GM12878 (cell line): ENCODE results near the gene ABCA7. TPM values are rescaled to one million over a fixed set of nuclear protein-coding genes. Genes with fewer than 3 reads are reported as not detected.

Source experiments
- ATAC-seq: fragments of 200-7000 bp; cut with Tn5 transposase; 3 replicates; pipeline ENCODE4 v1.9.1; 2020; ENCODE audit warnings: mild to moderate bottlenecking, moderate library complexity
- BruUV-seq: library from RNA; stranded (reverse); fragments of 400-500 nt; replicated peaks from 2 replicates; lab custom pipeline; 2021; lab: Mats Ljungman, UMichigan
- CTCF ChIA-PET: fragments of 300-600 bp; sonication (Branson Sonifier 250); formaldehyde crosslinking; extraction: SDS; loops from one replicate; lab custom pipeline; 2021; ENCODE audit warnings: inconsistent platforms; lab: Yijun Ruan, JAX
- POLR2A ChIA-PET: fragments of 350-600 bp; formaldehyde crosslinking; extraction: SDS; loops from one replicate; lab custom pipeline; 2021; ENCODE audit warnings: inconsistent platforms; lab: Charles Lee
- RAD21 ChIA-PET: fragments of 300-600 bp; sonication (Branson Sonifier 250); formaldehyde crosslinking; loops from one replicate; lab custom pipeline; 2023; ENCODE audit warnings: antibody characterized with exemption; ENCODE audit not compliant: unreplicated experiment; lab: Charles Lee
- SMC1A ChIA-PET: fragments of 300-600 bp; sonication (Branson Sonifier 250); formaldehyde crosslinking; loops from one replicate; lab custom pipeline; 2023; ENCODE audit not compliant: unreplicated experiment, uncharacterized antibody; lab: Charles Lee
- DNase-seq: peaks from one replicate; pipeline ENCODE4 v3.0.0-alpha.2; 2011; ENCODE audit warnings: low read depth, low spot score
- FAIRE-seq: peaks from 3 replicates; lab custom pipeline; 2011; peaks lifted over from hg19 to GRCh38; lab: Jason Lieb, UNC
- H2AFZ ChIP-seq: 2 replicates; pipeline ENCODE4 v1.6.0; 2011; ENCODE audit warnings: low read depth, low read length, control low read depth; ENCODE audit not compliant: control insufficient read depth
- H3K27ac ChIP-seq: 2 replicates; pipeline ENCODE4 v1.5.1; 2011; ENCODE audit warnings: control low read depth; ENCODE audit not compliant: control insufficient read depth, insufficient read depth
- H3K27me3 ChIP-seq, 2 experiments: replicated peaks in 1 of 2; 2 replicates each; pipeline versions ENCODE4 v1.6.0 to v1.6.1; 2011; ENCODE audit warnings: low read length in 1 of 2; ENCODE audit not compliant: control insufficient read depth in 2 of 2, insufficient read depth in 2 of 2
- H3K36me3 ChIP-seq, 2 experiments: 2 replicates each; pipeline ENCODE4 v1.5.1; 2011; ENCODE audit warnings: low read length in 1 of 2; ENCODE audit not compliant: control insufficient read depth in 2 of 2, insufficient read depth in 2 of 2
- H3K4me1 ChIP-seq: 2 replicates; pipeline ENCODE4 v1.6.1; 2011; ENCODE audit warnings: mild to moderate bottlenecking, low read length, moderate library complexity, mixed read lengths; ENCODE audit not compliant: control insufficient read depth, insufficient read depth
- H3K4me2 ChIP-seq: 2 replicates; pipeline ENCODE4 v1.6.0; 2011; ENCODE audit warnings: control low read depth; ENCODE audit not compliant: control insufficient read depth, insufficient read depth
- H3K4me3 ChIP-seq: fragments of 200-600 bp; sonication (generic); 2 replicates; pipeline ENCODE4 v1.5.1; 2016
- H3K79me2 ChIP-seq: 2 replicates; pipeline ENCODE4 v1.6.0; 2011; ENCODE audit warnings: low read length; ENCODE audit not compliant: control insufficient read depth, insufficient read depth
- H3K9ac ChIP-seq: 2 replicates; pipeline ENCODE4 v1.8.0; 2011; ENCODE audit warnings: low read length, control low read depth, mixed read lengths; ENCODE audit not compliant: control insufficient read depth, insufficient read depth
- H3K9me3 ChIP-seq: replicated peaks from 3 replicates; pipeline ENCODE4 v1.5.1; 2011; ENCODE audit warnings: mild to moderate bottlenecking, low read length; ENCODE audit not compliant: control insufficient read depth, insufficient read depth
- H4K20me1 ChIP-seq: 2 replicates; pipeline ENCODE4 v1.6.0; 2011; ENCODE audit not compliant: control insufficient read depth, insufficient read depth
- FOXK2 ChIP-seq: fragments of 450-650 bp; IDR thresholded peaks from 2 replicates; pipeline ENCODE4 v1.6.1; 2017; ENCODE audit warnings: mild to moderate bottlenecking, moderate library complexity
- KAT2A ChIP-seq: conservative IDR thresholded peaks from 2 replicates; pipeline ENCODE4 v1.6.1; 2011; ENCODE audit warnings: low read depth, low read length; ENCODE audit not compliant: control insufficient read depth
- NFXL1 ChIP-seq: fragments of 450-650 bp; IDR thresholded peaks from 2 replicates; pipeline ENCODE4 v1.6.1; 2017; ENCODE audit warnings: antibody characterized with exemption, mild to moderate bottlenecking, borderline replicate concordance
- NFYB ChIP-seq: IDR thresholded peaks from 2 replicates; pipeline ENCODE4 v1.6.1; 2011; ENCODE audit warnings: low read depth, mild to moderate bottlenecking, low read length, improper control_type of control experiment, moderate library complexity; ENCODE audit not compliant: insufficient read depth
- SREBF2 ChIP-seq: IDR thresholded peaks from 2 replicates; pipeline ENCODE4 v1.6.1; 2012; ENCODE audit warnings: mild to moderate bottlenecking, low read length
- ZBED1 ChIP-seq: IDR thresholded peaks from 2 replicates; pipeline ENCODE4 v1.6.1; 2016; ENCODE audit warnings: borderline replicate concordance
- ZNF384 ChIP-seq: IDR thresholded peaks from 2 replicates; pipeline ENCODE4 v1.6.1; 2012; ENCODE audit warnings: low read depth, mild to moderate bottlenecking, low read length, improper control_type of control experiment, borderline replicate concordance
- WGBS: methylation state at CpG from one replicate; pipeline ENCODE4 v1.1.6; 2016; ENCODE audit warnings: low lambda C conversion rate; ENCODE audit not compliant: insufficient replicate concordance, insufficient coverage; ENCODE audit errors: missing lambda C conversion rate; 5-methylcytosine and 5-hydroxymethylcytosine counted together
- in situ Hi-C: fragments of 300-500 bp; cut with MboI; formaldehyde crosslinking; loops from 9 replicates; pipeline ENCODE4 v1.14.3; 2018; ENCODE audit warnings: mixed read lengths
- intact Hi-C: fragments of 100-400 bp; cut with micrococcal nuclease; formaldehyde crosslinking; loops from one replicate; pipeline ENCODE4 v1.14.2; 2022; ENCODE audit not compliant: unreplicated experiment
- polyA plus RNA-seq, 11 experiments: library from polyadenylated mRNA; depleted of rRNA in 4 of 11; unstranded in 6 of 11; stranded (reverse) in 5 of 11; fragments of >200 nt; fragmentation: Nextera tagmentation in 4 of 11; fragmentation: Illumina TruSeq in 1 of 11; extraction: Ambion mirVana in 4 of 11; extraction: Trizol in 1 of 11; gene quantifications; 1 replicate in 1 of 11; 2 replicates in 10 of 11; pipeline versions ENCODE4 v1.2.1 to v1.2.3, GENCODE V29; 2011 to 2016; ENCODE audit warnings: inconsistent platforms in 2 of 11, missing spikeins in 2 of 11, low read depth in 1 of 11
- total RNA-seq, 4 experiments: library from RNA; depleted of rRNA in 3 of 4; stranded (reverse); fragments of >200 nt in 3 of 4; fragmentation: Illumina TruSeq in 1 of 4; extraction: Trizol in 1 of 4; gene quantifications; 2 replicates each; pipeline versions ENCODE4 v1.2.1 to v1.2.3, GENCODE V29; 2013 to 2021
- TF ChIP-seq, protein P1 (sequence below): fragments of 450-650 bp; IDR thresholded peaks from 2 replicates; pipeline ENCODE4 v1.6.1; 2018; ENCODE audit warnings: borderline replicate concordance, mild to moderate bottlenecking; ENCODE audit not compliant: partially characterized antibody
- TF ChIP-seq, protein P2 (sequence below): fragments of 450-650 bp; IDR thresholded peaks from 2 replicates; pipeline ENCODE4 v1.6.1; 2017; ENCODE audit warnings: low read depth, mild to moderate bottlenecking, moderate library complexity
- TF ChIP-seq, protein P3 (sequence below): fragments of 450-650 bp; IDR thresholded peaks from 2 replicates; pipeline ENCODE4 v1.6.1; 2017; ENCODE audit warnings: mild to moderate bottlenecking, moderate library complexity
- TF ChIP-seq, protein P4 (sequence below): fragments of 450-650 bp; IDR thresholded peaks from 2 replicates; pipeline ENCODE4 v1.6.1; 2018; ENCODE audit warnings: mild to moderate bottlenecking, low read depth, moderate library complexity; ENCODE audit not compliant: partially characterized antibody

The ABCA7 gene
- total and polyA plus RNA-seq, 10 of the 15 experiments (the other 5 are each of a cell fraction or from before 2014, with no cell fraction given): 1.0 to 49.5 (median 14.8) TPM

DNA sequence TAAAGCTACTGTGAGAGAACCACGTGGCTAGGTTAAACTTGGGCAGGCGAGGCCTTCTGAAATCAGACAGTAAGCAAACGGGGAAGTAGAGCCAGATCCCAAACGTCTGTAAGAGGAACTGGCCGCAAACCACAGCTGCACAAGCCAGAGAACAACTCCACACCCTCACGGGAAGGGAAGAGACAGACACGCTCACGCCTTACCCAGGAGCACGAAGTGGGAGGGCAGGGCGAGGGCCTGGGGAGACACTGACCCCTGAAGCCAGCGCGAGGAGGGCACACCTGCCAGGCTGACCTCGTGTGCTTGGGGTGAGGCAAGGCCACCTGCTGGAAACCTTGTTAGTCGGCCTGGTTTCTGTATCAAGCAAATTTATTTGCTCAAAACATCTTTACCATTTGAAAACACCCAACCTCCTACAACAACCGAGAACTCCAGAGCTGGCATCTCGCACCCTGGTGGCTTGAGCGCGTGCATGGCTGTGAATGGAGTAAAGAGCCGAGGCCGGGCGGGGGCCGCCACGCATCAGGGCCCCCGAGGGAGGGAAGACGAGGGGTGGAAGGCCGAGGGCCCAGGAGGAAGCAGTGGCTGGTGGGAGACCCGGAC lies 48.0 kb downstream of the ABCA7 start:
- peak; percentile 66 for ATAC-seq
- Histone ChIP-seq H3K27ac (peak overlapping the region; percentile 83), H3K4me1 (peaks cover 29% of the 10 kb centered on the region), H3K4me3 (no peak overlapping the region), H3K79me2 (peaks cover 1% of the 10 kb centered on the region), H2AFZ (no peak overlapping the region), H3K36me3 (peaks cover 15 to 52% of the 10 kb centered on the region in 2 experiments), H3K4me2 (peak overlapping the region; percentile 50; the same call in 1 of the 2 replicates), H3K9ac (peak overlapping the region; percentile 48), H3K9me3 (no peaks in the 10 kb centered on the region), H3K27me3 (no peaks in the 10 kb centered on the region), H4K20me1 (no peaks in the 10 kb centered on the region)
- peak; percentile 74 for FAIRE-seq
- DNase-seq: no peak
- in situ Hi-C loops: no loop called here
- POLR2A ChIA-PET: interaction anchor here (0.5 to 4.9 kb wide), 3 partner anchors 8 to 61 kb away, joined by 3 to 23 read pairs (median 7); partner anchors contain the start of gene CNN2
- SMC1A ChIA-PET: interaction anchor here (1.0 to 3.0 kb wide), 4 partner anchors 9 to 21 kb away, joined by 3 to 14 read pairs (median 7); partner anchors contain the start of gene ARHGAP45
- RAD21 ChIA-PET: interaction anchor here (0.6 to 1.7 kb wide), 5 partner anchors 10 to 170 kb away, joined by 3 to 8 read pairs (median 4); partner anchors contain the start of gene ARHGAP45
- WGBS: 7% methylated on average over 27 of the region's 27 CpGs
- CTCF ChIA-PET: interaction anchor here (0.7 to 1.2 kb wide), 4 partner anchors 10 to 30 kb away, joined by 3 to 5 read pairs (median 4); no protein-coding TSS in a partner anchor
- intact Hi-C loops: no loop called here
- BruUV-seq: TSS peak; percentile 48
- no peak for TF ChIP-seq KAT2A
- TF ChIP-seq, protein P1, sequence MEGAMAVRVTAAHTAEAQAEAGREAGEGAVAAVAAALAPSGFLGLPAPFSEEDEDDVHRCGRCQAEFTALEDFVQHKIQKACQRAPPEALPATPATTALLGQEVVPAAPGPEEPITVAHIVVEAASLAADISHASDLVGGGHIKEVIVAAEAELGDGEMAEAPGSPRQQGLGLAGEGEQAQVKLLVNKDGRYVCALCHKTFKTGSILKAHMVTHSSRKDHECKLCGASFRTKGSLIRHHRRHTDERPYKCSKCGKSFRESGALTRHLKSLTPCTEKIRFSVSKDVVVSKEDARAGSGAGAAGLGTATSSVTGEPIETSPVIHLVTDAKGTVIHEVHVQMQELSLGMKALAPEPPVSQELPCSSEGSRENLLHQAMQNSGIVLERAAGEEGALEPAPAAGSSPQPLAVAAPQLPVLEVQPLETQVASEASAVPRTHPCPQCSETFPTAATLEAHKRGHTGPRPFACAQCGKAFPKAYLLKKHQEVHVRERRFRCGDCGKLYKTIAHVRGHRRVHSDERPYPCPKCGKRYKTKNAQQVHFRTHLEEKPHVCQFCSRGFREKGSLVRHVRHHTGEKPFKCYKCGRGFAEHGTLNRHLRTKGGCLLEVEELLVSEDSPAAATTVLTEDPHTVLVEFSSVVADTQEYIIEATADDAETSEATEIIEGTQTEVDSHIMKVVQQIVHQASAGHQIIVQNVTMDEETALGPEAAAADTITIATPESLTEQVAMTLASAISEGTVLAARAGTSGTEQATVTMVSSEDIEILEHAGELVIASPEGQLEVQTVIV: no peak
- no peak for TF ChIP-seq NFXL1
- TF ChIP-seq, protein P2, sequence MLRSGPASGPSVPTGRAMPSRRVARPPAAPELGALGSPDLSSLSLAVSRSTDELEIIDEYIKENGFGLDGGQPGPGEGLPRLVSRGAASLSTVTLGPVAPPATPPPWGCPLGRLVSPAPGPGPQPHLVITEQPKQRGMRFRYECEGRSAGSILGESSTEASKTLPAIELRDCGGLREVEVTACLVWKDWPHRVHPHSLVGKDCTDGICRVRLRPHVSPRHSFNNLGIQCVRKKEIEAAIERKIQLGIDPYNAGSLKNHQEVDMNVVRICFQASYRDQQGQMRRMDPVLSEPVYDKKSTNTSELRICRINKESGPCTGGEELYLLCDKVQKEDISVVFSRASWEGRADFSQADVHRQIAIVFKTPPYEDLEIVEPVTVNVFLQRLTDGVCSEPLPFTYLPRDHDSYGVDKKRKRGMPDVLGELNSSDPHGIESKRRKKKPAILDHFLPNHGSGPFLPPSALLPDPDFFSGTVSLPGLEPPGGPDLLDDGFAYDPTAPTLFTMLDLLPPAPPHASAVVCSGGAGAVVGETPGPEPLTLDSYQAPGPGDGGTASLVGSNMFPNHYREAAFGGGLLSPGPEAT: 0 out of 2 replicates have a peak, but pooled peaks have one; percentile 17
- TF ChIP-seq, protein P3, sequence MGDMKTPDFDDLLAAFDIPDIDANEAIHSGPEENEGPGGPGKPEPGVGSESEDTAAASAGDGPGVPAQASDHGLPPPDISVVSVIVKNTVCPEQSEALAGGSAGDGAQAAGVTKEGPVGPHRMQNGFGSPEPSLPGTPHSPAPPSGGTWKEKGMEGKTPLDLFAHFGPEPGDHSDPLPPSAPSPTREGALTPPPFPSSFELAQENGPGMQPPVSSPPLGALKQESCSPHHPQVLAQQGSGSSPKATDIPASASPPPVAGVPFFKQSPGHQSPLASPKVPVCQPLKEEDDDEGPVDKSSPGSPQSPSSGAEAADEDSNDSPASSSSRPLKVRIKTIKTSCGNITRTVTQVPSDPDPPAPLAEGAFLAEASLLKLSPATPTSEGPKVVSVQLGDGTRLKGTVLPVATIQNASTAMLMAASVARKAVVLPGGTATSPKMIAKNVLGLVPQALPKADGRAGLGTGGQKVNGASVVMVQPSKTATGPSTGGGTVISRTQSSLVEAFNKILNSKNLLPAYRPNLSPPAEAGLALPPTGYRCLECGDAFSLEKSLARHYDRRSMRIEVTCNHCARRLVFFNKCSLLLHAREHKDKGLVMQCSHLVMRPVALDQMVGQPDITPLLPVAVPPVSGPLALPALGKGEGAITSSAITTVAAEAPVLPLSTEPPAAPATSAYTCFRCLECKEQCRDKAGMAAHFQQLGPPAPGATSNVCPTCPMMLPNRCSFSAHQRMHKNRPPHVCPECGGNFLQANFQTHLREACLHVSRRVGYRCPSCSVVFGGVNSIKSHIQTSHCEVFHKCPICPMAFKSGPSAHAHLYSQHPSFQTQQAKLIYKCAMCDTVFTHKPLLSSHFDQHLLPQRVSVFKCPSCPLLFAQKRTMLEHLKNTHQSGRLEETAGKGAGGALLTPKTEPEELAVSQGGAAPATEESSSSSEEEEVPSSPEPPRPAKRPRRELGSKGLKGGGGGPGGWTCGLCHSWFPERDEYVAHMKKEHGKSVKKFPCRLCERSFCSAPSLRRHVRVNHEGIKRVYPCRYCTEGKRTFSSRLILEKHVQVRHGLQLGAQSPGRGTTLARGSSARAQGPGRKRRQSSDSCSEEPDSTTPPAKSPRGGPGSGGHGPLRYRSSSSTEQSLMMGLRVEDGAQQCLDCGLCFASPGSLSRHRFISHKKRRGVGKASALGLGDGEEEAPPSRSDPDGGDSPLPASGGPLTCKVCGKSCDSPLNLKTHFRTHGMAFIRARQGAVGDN: peak; percentile 91
- TF ChIP-seq FOXK2: no peak
- no peak for TF ChIP-seq SREBF2
- TF ChIP-seq NFYB: no peak
- TF ChIP-seq ZBED1: no peak
- no peak for TF ChIP-seq ZNF384
- TF ChIP-seq, protein P4, sequence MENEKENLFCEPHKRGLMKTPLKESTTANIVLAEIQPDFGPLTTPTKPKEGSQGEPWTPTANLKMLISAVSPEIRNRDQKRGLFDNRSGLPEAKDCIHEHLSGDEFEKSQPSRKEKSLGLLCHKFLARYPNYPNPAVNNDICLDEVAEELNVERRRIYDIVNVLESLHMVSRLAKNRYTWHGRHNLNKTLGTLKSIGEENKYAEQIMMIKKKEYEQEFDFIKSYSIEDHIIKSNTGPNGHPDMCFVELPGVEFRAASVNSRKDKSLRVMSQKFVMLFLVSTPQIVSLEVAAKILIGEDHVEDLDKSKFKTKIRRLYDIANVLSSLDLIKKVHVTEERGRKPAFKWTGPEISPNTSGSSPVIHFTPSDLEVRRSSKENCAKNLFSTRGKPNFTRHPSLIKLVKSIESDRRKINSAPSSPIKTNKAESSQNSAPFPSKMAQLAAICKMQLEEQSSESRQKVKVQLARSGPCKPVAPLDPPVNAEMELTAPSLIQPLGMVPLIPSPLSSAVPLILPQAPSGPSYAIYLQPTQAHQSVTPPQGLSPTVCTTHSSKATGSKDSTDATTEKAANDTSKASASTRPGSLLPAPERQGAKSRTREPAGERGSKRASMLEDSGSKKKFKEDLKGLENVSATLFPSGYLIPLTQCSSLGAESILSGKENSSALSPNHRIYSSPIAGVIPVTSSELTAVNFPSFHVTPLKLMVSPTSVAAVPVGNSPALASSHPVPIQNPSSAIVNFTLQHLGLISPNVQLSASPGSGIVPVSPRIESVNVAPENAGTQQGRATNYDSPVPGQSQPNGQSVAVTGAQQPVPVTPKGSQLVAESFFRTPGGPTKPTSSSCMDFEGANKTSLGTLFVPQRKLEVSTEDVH: no peak
